HG03457 (cell line): ENCODE measurements around the gene BZW1.

Experiments
- ATAC-seq: cut with Tn5 transposase; IDR thresholded peaks from one replicate; pipeline ENCODE4 v1.9.1; 2021; ENCODE audit warnings: moderate number of reproducible peaks; ENCODE audit not compliant: unreplicated experiment

BZW1 gene

GRCh38 chr2:200871151-200871550 lies 59.4 kb downstream of the BZW1 start:
- no peak for ATAC-seq

- no peak for ATAC-seq
Observed at GRCh38 chr2:200873560-200873959, 61.9 kb downstream of the BZW1 start.
